Measurements from ENCODE around the gene UPK1A. TPM values are rescaled to one million over a fixed set of nuclear protein-coding genes. Genes with fewer than 3 reads are reported as not detected.

UPK1A gene
- total and polyA plus RNA-seq, 10 of the 15 experiments (the other 5 are each of a cell fraction or from before 2014, with no cell fraction given): 0.15 to 1.9 (median 0.26) TPM; not detected in 7

DNA sequence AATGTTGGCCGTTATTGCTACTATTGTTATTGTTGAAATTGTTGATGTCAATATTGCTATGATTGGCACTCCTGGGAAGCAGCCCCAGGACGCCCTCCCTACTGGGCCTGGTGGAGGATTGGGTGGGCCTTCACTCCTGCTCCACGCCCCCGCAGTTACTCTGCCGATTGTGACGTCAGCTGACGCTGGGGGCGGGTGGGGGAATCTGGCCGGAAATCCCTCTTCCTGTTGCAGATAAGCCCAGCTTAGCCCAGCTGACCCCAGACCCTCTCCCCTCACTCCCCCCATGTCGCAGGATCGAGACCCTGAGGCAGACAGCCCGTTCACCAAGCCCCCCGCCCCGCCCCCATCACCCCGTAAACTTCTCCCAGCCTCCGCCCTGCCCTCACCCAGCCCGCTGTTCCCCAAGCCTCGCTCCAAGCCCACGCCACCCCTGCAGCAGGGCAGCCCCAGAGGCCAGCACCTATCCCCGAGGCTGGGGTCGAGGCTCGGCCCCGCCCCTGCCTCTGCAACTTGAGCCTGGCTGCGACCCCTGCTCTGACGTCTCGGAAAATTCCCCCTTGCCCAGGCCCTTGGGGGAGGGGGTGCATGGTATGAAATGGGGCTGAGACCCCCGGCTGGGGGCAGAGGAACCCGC, 24.7 kb upstream of the UPK1A start, which contains the start of gene ETV2:
Gene ETV2, plus strand, starts transcription at position 231 of the 637 bp plus-strand sequence. CDS start 716 bp downstream, outside the sequence.
- Histone ChIP-seq H3K36me3 (ENCODE audit: control insufficient read depth in 2 of 2, insufficient read depth in 2 of 2, low read length in 1 of 2) (peaks cover 3 to 6% of the 10 kb centered on the region in 2 experiments; a peak in 2 of 4 replicates), H3K27ac (ENCODE audit: control insufficient read depth, insufficient read depth) (no peak within 1 kb of the TSS; the same call in 1 of the 2 replicates), H3K27me3 (replicated peaks in 1 of 2; ENCODE audit: control insufficient read depth in 2 of 2, insufficient read depth in 2 of 2, low read length in 1 of 2) (no peaks in the 10 kb centered on the region), H3K79me2 (ENCODE audit: control insufficient read depth, insufficient read depth, low read length) (no peaks in the 10 kb centered on the region), H3K4me3 (peak within 1 kb of the TSS; percentile 75; the same call in 1 of the 2 replicates), H3K9me3 (replicated peaks; ENCODE audit: control insufficient read depth, insufficient read depth, low read length) (no peaks in the 10 kb centered on the region), H4K20me1 (ENCODE audit: control insufficient read depth, insufficient read depth) (no peaks in the 10 kb centered on the region), H3K4me1 (ENCODE audit: control insufficient read depth, insufficient read depth, low read length) (peaks cover 23% of the 10 kb centered on the region), H3K9ac (ENCODE audit: control insufficient read depth, insufficient read depth, low read length) (no peak within 1 kb of the TSS), H2AFZ (ENCODE audit: control insufficient read depth, low read depth, low read length) (peak within 1 kb of the TSS; percentile 1), H3K4me2 (ENCODE audit: control insufficient read depth, insufficient read depth) (peak within 1 kb of the TSS; percentile 100)
- BruUV-seq (replicated peaks): no TSS peak
- ChIA-PET POLR2A (interaction anchor here (0.6 to 2.0 kb wide), 2 partner anchors 13 to 137 kb away, joined by 5 read pairs; partner anchors contain the start of gene RBM42), RAD21 (ENCODE audit: unreplicated experiment) (interaction anchor here (1.2 kb wide), 1 partner anchor 55 kb away, joined by 4 read pairs; no protein-coding TSS in a partner anchor), CTCF (interaction anchor here (1.4 to 2.3 kb wide), 3 partner anchors 85 to 131 kb away, joined by 4 to 8 read pairs (median 6); no protein-coding TSS in a partner anchor), SMC1A (ENCODE audit: uncharacterized antibody, unreplicated experiment) (no interaction called here)
- FAIRE-seq (no peak), ATAC-seq (no peak), DNase-seq (ENCODE audit: low read depth, low spot score) (no peak)
- intact Hi-C loops (cut with micrococcal nuclease; ENCODE audit: unreplicated experiment): no loop called here
- 14% methylated on average over 20 of the region's 28 CpGs for WGBS (ENCODE audit: insufficient coverage, insufficient replicate concordance, low lambda C conversion rate, missing lambda C conversion rate)
- in situ Hi-C loops (cut with MboI): no loop called here
- TF ChIP-seq BHLHE40 (IDR thresholded peaks at IDR 0.05; ENCODE audit: borderline replicate concordance in 1 of 2, low read depth in 2 of 2, low read length in 1 of 2): no peak
- TF ChIP-seq NFYA (IDR thresholded peaks at IDR 0.05; ENCODE audit: borderline replicate concordance, low read depth, low read length): no peak
- TF ChIP-seq LARP7 (IDR thresholded peaks at IDR 0.05): no peak
- TF ChIP-seq POU2F2 (IDR thresholded peaks at IDR 0.05; ENCODE audit: borderline replicate concordance, low read depth, low read length): no peak
- TF ChIP-seq NFXL1 (IDR thresholded peaks at IDR 0.05; ENCODE audit: borderline replicate concordance): no peak
- TF ChIP-seq SP1 (IDR thresholded peaks at IDR 0.05; ENCODE audit: low read depth, low read length): peak; percentile 47
- no peak for TF ChIP-seq CBX5 (IDR thresholded peaks at IDR 0.05; ENCODE audit: low read depth)
- TF ChIP-seq ATF7 (IDR thresholded peaks at IDR 0.05; ENCODE audit: low read depth): peak; percentile 69
- TF ChIP-seq, protein P1, sequence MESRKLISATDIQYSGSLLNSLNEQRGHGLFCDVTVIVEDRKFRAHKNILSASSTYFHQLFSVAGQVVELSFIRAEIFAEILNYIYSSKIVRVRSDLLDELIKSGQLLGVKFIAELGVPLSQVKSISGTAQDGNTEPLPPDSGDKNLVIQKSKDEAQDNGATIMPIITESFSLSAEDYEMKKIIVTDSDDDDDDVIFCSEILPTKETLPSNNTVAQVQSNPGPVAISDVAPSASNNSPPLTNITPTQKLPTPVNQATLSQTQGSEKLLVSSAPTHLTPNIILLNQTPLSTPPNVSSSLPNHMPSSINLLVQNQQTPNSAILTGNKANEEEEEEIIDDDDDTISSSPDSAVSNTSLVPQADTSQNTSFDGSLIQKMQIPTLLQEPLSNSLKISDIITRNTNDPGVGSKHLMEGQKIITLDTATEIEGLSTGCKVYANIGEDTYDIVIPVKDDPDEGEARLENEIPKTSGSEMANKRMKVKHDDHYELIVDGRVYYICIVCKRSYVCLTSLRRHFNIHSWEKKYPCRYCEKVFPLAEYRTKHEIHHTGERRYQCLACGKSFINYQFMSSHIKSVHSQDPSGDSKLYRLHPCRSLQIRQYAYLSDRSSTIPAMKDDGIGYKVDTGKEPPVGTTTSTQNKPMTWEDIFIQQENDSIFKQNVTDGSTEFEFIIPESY (IDR thresholded peaks at IDR 0.05): no peak
- no peak for TF ChIP-seq MYB (IDR thresholded peaks at IDR 0.05; ENCODE audit: borderline replicate concordance, low read depth, low read length)
- TF ChIP-seq, protein P2, sequence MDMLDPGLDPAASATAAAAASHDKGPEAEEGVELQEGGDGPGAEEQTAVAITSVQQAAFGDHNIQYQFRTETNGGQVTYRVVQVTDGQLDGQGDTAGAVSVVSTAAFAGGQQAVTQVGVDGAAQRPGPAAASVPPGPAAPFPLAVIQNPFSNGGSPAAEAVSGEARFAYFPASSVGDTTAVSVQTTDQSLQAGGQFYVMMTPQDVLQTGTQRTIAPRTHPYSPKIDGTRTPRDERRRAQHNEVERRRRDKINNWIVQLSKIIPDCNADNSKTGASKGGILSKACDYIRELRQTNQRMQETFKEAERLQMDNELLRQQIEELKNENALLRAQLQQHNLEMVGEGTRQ (IDR thresholded peaks at IDR 0.05; ENCODE audit: borderline replicate concordance, low read depth, low read length): no peak
- no peak for TF ChIP-seq CHD4 (IDR thresholded peaks at IDR 0.05)
- TF ChIP-seq PAX5 (IDR thresholded peaks at IDR 0.05; ENCODE audit: borderline replicate concordance, low read depth, low read length): no peak
- TF ChIP-seq ZNF207 (IDR thresholded peaks at IDR 0.05; ENCODE audit: borderline replicate concordance): no peak
- TF ChIP-seq TCF12 (IDR thresholded peaks at IDR 0.05; ENCODE audit: low read depth, low read length): no peak
- TF ChIP-seq MXI1 (IDR thresholded peaks at IDR 0.05; ENCODE audit: low read depth, low read length): no peak
- TF ChIP-seq NR2C1 (IDR thresholded peaks at IDR 0.05): no peak
- no peak for TF ChIP-seq EP300 (IDR thresholded peaks at IDR 0.05; ENCODE audit: borderline replicate concordance in 1 of 2, control insufficient read depth in 1 of 2, low read depth in 2 of 2, low read length in 2 of 2)
